GM12891 (cell line): ENCODE measurements around the gene SHQ1.

ENCODE experiments used
- PAX5 ChIP-seq: IDR thresholded peaks from 2 replicates; pipeline ENCODE4 v1.6.1; 2011; ENCODE audit warnings: low read length, moderate library complexity, mild to moderate bottlenecking; ENCODE audit not compliant: insufficient read depth, severe bottlenecking
- POLR2A ChIP-seq: IDR thresholded peaks from 2 replicates; pipeline ENCODE4 v1.6.1; 2011; ENCODE audit warnings: low read depth, low read length, control low read depth
- POLR2AphosphoS5 ChIP-seq: IDR thresholded peaks from 2 replicates; pipeline ENCODE4 v1.6.1; 2011; ENCODE audit warnings: low read depth, low read length, control low read depth
- POU2F2 ChIP-seq: IDR thresholded peaks from 2 replicates; pipeline ENCODE4 v1.6.1; 2011; ENCODE audit warnings: low read depth, mild to moderate bottlenecking, control low read depth, low read length, moderate library complexity
- SPI1 ChIP-seq: IDR thresholded peaks from 2 replicates; pipeline ENCODE4 v1.6.1; 2011; ENCODE audit warnings: low read depth, low read length, control low read depth
- TAF1 ChIP-seq: IDR thresholded peaks from 2 replicates; pipeline ENCODE4 v1.6.1; 2011; ENCODE audit warnings: low read depth, low read length, control low read depth

- TF ChIP-seq PAX5 (no peak), POU2F2 (no peak), POLR2A (no peak), POLR2AphosphoS5 (no peak), TAF1 (no peak), SPI1 (no peak)
Observed at GRCh38 chr3:72892870-72893269, 44.6 kb upstream of the SHQ1 start.
